ENCODE results near the gene CHRD.

Gene CHRD

DNA sequence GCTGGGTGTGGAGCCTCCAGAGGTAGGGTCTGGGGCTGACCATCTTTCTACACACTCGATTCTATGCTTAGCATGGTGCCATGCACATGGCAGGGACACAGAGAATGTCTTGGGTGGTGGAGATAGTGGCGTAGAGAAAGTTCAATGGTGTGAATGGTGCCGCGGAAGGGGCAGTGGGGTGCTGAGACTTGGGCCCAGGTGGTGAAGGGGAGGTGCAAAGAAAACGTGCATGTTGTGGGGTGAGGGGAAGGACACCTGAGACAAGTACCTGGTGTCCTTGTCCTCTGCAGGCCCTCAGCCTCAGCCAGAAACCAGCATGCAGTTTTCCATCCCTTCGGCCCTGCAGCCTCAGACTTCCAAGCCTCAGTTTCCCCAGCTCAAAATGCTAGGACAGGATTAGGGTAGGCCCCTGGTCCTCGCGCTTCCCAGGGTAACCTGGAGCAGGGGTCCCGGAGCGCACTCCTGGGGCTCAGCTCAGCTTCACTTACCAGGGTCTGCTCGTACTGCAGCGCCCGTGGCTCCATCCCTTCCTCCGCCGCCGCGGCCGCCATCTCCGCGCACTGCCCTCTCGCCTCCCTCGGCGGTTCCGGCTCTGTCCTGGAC, 18.8 kb upstream of the CHRD start:
- ATAC-seq (no peak), DNase-seq (no peak)

DNA sequence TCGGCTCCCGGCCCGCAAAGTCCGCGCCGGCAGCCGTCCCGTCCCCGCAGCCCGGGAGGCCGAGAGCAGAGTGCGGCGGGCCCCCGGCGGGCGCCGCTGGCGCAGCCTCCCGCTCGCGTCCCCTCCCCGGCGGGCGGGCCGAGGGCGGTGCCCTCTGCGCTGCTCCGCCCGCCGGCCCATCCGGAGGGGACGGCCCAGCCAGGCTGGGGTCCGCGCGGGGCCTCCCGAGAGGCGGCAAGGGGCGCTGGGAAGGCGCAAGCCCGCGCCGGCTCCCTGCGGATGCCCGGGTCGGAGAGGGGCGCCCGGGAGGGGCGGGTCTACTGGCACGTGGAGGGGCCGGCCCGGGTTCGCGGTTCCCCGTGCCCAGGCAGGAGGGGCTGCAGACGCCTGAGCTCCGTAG, 18.3 kb upstream of the CHRD start, which contains the start of the genes CLCN2 and POLR2H:
Gene CLCN2 (minus strand): TSS at position 74 of the 400 bp plus-strand sequence. CDS start 126 bp downstream, outside the sequence.
Gene POLR2H (plus strand): TSS at position 179 of the 400 bp plus-strand sequence. CDS start 1,783 bp downstream, outside the sequence.
- ATAC-seq (peak; percentile 40), DNase-seq (peak; percentile 68)

DNA sequence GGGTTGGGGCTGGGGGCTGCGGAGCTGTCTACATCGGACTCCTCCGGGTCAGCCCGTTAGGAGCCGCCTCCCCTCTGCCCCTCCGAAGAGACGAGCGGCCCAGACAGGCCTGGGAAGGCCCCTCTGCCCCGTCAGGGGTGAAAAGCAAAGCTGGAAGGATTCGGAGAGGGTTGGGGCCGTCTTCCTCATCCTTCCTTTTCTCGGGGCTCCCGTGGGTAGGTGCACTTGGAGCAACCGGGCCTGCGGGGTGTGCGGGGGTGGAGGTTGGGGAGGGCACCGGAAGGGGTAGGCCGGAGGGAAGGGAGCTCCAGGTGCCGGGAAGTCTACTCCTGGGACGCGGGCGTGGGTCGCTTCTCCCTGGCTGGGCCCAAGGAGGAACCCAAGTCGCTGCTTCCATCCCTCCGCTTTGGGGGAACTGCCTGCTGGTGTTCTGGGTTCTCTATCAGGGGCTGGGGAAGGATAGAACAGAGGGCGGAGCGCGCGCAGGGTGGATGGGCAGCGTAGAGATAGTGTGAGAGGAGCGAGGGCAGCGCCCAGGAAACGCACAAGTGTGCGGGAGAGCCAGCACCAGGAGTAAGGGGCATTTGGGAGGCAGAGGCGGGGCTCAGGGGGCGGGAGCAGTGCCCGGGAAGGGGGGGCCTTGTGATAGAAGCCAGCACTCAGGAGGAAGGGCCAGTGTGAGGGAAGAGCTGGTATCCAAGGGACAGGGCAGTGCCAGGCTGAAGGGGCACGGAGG, 17.8 kb upstream of the CHRD start:
- DNase-seq (peak; percentile 63), ATAC-seq (peak; percentile 11)

DNA sequence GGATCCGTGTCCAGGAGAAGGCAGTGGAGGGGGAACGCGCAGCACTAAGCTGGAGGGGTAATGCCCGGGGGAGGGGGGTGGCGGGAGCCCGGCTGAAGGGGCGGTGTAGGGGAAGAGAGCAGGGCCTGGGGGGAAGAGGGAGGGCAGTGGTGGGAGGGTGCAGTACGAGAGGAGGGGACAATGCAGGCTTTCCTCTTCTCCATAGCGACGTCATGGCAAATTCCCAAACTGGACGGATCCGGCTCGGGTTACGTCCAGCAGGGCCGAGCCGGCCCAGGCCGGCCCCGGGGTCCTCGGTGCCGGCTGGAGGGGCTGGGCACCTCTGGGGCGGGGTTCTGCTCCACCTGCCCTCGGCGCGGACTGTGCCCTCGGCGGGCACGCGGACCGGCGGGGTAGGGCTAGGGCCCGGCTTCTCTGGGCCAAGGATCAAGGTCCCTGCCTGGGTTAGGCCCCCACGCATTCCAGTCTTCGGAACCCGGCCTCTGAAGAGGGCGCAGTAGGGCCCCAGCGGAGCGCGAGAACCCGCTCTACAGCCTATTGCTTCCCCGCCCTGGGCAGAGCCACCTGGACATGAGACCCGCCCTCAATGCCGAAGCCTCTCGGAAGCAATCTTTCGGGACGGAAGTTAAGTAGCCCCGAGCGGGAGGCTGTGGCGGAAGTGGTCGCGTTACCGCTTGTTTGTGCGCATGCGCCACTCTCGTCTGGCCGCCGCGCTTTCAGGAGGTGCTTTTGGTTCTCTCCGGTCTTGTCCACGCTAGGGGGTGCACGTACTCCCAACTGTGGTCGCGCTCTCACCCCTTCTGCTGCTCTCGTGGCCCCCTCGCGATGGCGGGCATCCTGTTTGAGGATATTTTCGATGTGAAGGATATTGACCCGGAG, 16.9 kb upstream of the CHRD start:
- peak; percentile 97 for DNase-seq
- ATAC-seq, result peak; percentile 89

DNA sequence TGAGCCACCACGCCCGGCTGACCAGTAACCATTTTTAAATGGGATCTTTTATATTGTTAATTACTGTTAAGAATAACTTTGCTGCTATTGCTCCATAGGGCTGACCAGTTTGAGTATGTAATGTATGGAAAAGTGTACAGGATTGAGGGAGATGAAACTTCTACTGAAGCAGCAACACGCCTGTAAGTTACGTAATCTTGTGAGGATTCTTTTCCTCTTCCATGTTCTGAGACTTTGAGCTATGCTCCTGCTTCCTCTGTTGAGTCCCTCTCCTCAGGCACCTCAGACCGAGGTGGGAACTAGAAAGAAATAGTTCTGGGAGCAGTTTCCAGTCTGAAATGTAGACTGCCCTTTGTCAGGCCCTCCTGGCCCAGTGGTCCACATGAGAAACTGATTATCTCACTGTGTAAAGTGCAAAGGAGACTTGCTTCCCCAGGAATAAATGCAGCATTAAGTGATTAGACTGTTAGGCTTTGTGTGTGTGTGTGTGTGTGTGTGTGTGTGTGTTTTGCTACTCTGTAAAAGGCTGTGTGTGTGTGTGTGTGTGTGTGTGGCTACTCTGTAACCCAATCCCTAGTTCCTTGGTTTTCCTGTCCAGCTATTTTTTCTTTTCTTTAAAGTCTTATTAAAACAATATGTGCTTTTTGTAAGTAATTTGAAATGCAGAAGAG, 13.1 kb upstream of the CHRD start:
- DNase-seq (no peak), ATAC-seq (no peak)

DNA sequence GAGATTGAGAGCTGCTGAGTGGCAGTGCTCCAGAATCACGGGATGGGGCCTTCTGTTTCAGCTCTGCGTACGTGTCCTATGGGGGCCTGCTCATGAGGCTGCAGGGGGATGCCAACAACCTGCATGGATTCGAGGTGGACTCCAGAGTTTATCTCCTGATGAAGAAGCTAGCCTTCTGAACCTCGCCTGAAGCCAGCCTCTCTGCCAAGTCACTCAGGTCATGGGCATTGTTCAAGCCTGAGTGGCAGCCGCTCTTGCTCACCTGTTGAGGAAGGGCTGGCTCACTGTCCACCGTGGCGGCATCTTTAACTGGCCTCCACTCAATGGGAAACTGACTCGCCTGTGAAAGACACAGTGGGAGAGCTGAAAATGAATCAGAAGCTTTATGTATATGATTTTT, 11.7 kb upstream of the CHRD start:
- DNase-seq (no peak), ATAC-seq (no peak)

DNA sequence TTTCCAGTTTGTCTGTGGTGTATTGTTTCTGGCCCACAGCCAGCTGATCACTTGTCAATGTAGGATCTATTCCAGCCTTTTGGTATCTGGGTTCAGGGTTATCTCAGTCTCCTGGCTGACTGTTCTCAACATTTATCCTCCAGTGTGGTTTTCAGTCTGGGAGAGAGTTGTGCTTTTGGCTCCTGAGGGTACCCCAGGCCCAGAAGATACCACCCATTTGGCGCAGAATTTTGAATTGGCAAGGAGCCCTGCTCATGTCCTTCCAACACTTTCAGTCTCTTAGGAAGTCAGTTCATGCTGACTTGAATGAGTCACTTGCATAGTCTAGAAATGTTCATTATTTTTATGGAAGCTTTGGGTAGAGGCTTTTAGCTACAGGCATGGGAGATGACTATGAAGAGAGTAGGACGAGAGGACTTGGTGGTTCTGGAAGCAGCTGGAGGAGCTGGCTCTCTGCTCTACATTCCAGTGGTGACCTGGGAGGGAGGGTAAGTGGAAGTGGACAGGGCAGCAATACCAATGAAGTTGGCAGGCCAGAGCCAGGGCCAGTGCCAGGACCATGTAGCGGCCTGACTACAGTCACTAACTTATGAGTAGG, 11.2 kb upstream of the CHRD start:
- no peak for ATAC-seq
- DNase-seq, result no peak

DNA sequence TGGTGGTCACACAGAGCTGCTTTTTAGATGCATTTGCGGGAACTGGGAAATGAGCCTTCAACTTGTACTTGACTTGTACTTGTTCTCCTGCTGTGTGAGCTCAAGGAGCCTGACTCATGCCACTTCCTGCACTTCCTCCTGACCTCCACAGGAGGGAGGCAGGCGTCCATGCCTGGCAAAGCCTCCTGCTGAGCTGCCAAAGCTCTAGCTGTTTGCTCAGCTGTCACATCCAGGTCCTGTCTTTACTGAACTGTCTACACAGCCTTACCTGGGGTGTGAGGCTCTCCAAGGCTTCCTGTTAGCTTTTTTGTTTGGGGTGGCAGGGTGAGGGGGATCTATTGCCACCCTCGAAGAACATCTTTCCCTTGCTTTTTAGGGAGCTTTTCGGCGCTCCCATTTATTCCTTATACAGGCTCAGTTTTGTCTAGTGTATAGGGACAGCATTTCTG, 8.3 kb upstream of the CHRD start:
- peak; percentile 81 for ATAC-seq
- peak; percentile 53 for DNase-seq

DNA sequence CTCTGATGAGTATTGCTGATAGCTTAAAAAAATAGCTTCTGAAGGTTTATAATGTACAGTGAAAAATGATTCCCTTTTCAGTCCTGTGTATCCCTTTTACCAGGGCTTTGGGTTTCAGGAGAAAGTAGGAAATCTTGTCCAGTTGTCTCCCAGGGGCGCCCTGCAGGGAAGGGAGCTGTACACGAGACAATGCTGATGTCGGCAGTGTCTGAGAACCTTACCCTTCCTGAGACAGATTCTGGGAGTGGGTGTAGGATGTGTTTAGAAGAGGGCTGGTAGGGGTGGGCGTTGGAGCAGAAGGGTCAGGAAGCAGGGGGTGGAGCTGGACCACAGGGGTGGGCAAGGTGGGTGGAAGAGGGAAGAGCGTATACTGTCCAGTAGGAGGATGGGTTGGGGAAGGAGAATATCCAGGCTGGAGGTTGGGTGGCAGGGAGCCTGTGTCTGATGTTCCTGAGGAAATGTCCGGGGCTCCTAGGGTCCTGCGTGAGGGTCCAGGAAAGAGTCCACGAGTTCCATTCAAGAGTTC, 7.5 kb upstream of the CHRD start:
- ATAC-seq (no peak), DNase-seq (no peak)

- no peak for DNase-seq
- ATAC-seq, result no peak
Observed at GRCh38 chr3:184372911-184373310, 6.9 kb upstream of the CHRD start.

- ATAC-seq, result no peak
- DNase-seq, result no peak
Observed at GRCh38 chr3:184373422-184373821, 6.4 kb upstream of the CHRD start.

DNA sequence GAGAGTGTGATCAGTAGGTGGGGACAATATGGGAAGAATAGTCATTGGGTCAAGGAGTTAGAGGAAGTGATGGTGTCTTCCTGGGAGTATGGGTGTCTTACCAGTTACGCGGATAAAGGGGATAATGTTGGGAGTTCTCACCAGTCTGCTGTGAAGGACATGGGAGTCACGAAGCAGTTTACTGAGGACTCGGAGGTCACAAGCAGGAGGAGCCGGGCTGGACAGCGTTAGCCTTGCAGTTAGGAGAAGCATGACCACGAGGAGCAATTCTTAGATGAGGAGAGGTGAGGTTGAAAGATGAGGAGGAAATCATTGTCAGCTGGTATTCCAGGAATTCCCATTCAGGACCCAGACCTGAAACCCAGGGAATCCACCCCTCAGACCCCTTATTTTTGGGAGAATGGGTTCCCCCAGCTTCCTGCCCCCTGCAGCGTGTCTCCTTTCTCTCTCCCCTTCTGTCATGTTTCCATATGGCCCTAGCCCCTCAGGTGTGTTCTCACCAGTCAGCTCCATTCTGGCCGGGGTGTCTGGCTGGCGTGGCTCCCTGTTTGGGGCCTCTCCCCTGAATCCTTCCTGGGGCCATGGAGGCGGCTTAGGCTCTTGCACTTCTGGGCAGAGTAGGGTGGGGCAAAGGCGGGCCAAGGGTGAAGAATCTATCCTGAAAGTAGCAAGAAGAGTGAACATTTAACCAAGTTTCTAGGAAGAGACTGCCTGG, 4.0 kb upstream of the CHRD start:
- ATAC-seq (no peak), DNase-seq (no peak)

- ATAC-seq, result no peak
- DNase-seq, result no peak
Observed at GRCh38 chr3:184377374-184377773, 2.5 kb upstream of the CHRD start.

DNA sequence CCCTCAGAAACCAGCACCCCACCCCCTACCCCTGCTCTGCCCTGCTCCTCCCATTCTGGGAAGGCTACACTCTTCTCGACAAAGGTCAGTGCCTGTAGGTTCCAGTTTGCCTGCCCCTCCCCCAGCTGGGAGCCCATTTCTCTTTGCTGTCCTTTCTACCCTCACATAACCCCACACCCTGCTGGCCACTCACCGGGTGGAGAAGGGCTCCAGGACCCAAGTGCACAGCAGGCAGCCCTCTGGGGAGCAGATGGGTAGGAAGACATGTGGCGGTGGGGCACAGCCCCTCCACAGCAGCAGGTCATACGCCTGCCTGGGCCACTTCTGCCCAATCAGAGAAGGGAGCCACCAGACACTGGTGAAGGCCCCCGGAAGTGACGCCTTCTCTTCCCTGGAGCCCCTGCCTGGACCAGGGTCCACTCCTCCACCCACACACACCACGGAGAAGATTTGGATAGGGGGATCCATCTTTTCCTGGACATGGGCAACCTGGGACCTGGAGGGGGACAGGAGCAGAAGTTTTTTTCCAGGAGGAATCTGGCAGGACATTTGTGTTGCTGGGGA, 1.9 kb upstream of the CHRD start, which contains the start of gene THPO:
Gene THPO (minus strand): TSS at position 326 of the 564 bp plus-strand sequence. CDS start 1,948 bp downstream, outside the sequence.
- no peak for DNase-seq
- peak; percentile 4 for ATAC-seq

DNA sequence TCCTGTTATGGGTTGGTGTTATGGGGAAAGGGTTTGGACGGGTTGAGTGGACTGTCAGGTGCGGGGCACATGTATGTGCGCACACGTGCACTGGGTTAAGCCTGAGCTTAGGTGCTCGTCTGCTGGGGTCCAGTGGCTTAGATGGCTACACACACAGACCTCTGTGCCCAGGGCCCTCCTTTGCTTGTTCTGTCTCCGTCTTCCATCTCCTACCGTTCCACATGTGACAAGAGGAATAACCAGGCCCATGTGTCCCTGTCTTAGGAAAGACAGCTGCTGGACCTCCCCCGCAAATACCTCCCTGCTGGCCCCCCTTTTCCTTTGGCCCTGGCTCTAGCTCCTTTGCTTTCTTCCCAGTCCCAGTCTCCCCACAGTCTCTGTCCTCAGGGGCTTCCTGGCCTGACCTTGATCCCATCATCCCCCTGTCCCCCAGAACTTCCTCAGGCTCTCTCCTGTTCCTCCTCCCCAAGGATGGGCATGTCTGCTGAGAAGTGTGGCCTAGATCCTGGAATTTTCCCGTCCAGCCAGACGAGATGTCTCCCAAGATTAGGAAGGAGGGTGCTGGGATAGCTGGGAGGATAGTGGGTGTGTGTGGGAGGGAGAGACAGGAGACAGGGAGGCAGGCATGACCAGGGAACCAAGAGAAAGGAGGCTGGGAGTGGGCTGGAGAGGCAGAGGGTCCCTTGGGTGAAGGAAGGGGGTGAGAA, 1.1 kb upstream of the CHRD start:
- DNase-seq (no peak), ATAC-seq (no peak)

GRCh38 chr3:184380185-184380626, 352 bp downstream of the CHRD start:
- peak; percentile 26 for ATAC-seq

DNA sequence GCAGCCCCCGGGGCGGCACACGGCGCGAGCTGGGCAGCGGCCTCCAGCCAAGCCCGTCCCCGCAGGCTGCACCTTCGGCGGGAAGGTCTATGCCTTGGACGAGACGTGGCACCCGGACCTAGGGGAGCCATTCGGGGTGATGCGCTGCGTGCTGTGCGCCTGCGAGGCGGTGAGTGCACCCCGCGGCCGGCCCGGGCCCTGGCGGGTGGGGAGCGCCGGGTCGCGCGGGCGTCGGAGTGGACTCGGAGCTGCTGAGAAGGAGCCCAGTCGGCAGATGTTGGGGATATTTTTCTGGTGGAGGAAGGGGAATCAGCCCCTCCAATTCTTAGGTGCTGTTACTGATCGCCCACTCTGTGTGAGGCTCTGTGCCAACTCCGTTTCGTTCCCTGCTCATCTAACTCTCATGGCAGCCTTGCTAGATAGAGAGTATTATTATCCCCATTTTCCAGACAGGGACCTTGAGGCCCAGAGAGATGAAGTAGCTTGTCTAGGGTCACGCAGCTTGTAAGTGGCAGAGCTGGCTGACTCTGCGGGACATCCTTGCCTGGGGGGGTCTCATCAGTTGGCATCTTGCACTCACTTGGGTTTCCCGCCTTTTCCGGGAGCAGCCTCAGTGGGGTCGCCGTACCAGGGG, 890 bp downstream of the CHRD start:
- ATAC-seq (peak; percentile 10), DNase-seq (peak; percentile 22)

More at GRCh38 chr3:184380185-184380626, 352 bp downstream of the CHRD start:
- peak; percentile 32 for DNase-seq

DNA sequence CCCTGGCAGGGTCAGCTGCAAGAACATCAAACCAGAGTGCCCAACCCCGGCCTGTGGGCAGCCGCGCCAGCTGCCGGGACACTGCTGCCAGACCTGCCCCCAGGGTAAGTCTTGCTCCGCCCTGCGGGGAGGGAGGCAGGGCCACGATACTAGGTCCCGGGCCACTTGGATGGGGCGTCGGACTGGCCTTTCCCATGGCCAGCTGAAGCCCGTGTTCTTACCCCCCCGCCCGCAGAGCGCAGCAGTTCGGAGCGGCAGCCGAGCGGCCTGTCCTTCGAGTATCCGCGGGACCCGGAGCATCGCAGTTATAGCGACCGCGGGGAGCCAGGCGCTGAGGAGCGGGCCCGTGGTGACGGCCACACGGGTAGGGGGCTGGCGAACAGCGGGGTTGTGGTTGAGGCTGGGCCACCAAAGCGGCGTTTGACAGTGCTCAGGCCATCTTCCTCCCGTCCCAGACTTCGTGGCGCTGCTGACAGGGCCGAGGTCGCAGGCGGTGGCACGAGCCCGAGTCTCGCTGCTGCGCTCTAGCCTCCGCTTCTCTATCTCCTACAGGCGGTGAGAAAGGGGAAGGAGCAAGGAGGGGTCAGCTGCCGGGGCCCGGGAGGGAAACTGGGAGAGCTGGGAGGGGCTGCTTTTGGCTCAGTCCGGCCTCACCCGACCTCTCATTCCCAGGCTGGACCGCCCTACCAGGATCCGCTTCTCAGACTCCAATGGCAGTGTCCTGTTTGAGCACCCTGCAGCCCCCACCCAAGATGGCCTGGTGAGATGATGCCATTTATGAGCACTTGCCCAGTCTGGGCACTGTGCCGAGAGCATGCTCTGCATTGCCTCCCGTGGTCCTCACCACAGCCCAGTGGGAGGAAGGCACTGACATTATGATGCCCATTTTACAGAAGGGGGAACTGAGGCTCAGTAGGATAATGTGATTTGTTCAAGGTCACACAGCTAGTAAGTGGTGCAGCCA, 1.7 kb downstream of the CHRD start:
- DNase-seq (peak; percentile 16), ATAC-seq (no peak)
